Stimulated activated CD4-positive, alpha-beta T cell treated with anti-CD3 and anti-CD28 coated beads, Interleukin-1b, Interleukin-23, amount 100 ng/mL, for 1 hour (primary cell): Measurements from ENCODE around the gene PLK5.

Source experiments
- DNase-seq, 2 donors: peaks; one replicate each; pipeline ENCODE4 v3.0.0-alpha.2; 2020; ENCODE audit warnings: low read depth in 2 of 2

PLK5 gene

DNA sequence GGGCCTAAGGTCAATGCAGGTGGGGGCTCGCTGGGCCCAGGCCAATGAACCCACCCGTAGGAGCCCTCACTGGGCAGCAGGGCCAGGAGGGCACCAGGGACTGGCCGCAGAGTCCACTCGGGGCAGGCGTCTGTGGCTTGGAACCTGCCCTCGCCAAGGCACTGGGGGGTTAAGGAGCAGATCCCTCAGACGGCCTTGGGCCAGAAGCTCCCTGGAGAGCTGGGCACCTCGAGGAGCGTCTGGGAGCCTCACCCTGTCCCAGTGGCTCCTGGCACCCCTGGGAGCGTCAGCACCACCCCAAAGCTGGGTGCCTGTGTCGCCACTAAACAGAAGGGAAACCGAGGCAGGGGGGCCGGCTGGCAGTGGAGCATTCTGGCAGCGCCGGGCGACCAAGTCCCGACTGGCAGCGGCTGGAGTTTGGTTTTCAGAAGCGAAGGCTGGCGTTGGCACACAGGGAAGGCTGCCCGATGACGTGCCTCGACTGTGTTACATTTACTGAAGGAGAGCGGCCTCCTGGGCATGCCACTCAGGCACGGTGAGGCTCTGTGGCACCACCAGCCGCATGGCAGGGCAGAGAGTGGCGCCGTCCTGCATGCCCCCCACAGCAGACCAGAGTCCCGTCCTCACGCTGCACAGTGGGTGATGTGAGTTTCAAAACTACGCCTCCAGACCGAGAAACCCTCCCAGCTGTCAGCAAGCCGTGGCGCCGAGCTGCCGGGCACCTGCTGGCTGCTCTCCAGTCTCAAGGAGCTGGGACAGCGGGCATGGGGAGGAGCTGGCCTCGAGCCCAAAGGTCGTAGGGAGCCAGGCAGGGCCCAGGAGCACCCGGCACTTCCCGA is 53.4 kb downstream of the PLK5 start:
- DNase-seq = no peak

- no peak for DNase-seq
These were observed 54.2 kb downstream of the PLK5 start for GRCh38 chr19:1577929-1578618.

DNA sequence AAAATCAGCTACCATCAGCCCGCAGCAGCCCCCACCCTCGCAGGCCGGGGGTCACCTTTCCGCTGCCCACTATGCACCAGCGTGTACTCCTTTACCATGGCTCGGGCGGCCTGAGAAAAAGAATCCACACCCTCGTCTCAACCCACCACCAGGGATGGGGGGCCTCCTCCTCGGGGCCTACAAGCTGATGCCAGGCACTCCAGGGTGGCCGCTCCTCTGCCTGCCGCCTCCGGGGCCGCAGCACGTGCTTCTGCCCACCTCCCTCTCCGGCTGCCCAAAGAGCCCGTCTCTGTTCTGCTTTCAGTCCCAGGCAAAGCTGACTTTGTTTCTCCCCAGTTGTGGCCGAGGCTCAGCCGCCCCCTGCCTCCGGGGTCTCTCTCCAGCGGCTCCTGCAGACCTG is 55.3 kb downstream of the PLK5 start:
- DNase-seq = no peak

- DNase-seq = no peak
These were observed 56.5 kb downstream of the PLK5 start for GRCh38 chr19:1580382-1580781.

- no peak for DNase-seq
These were observed 57.1 kb downstream of the PLK5 start for GRCh38 chr19:1580957-1581356.

- no peak for DNase-seq
These were observed 58.3 kb downstream of the PLK5 start for GRCh38 chr19:1582201-1582600.

GRCh38 chr19:1584500-1585242 is 60.8 kb downstream of the PLK5 start:
- no peak for DNase-seq

GRCh38 chr19:1585243-1585580 is 61.3 kb downstream of the PLK5 start:
- no peak for DNase-seq
